HG02840 (cell line): Measurements from ENCODE around the gene WNT9B.
A peak's percentile ranks its signal among the peaks of the same experiment; 100 is the strongest.
"Not testable (repeated sequence)": the region's sequence is repeated elsewhere in the genome, so short reads cannot be mapped to it uniquely, and the experiment has no call there.

Experiments used
- ATAC-seq: cut with Tn5 transposase; IDR thresholded peaks from one replicate; pipeline ENCODE4 v1.9.1; 2021; ENCODE audit warnings: mild to moderate bottlenecking, moderate library complexity, moderate number of reproducible peaks; ENCODE audit not compliant: unreplicated experiment, low FRiP score

Gene WNT9B

GRCh38 chr17:46903762-46904672, 52.6 kb downstream of the WNT9B start:
- ATAC-seq: no peak

GRCh38 chr17:46908068-46908737, 56.8 kb downstream of the WNT9B start:
- ATAC-seq: no peak

GRCh38 chr17:46910179-46910927, 59.0 kb downstream of the WNT9B start:
- ATAC-seq: no peak

- ATAC-seq: no peak
These were observed 59.9 kb downstream of the WNT9B start for GRCh38 chr17:46911311-46911710.

GRCh38 chr17:46915596-46915995, 64.2 kb downstream of the WNT9B start:
- ATAC-seq: no peak

- ATAC-seq: no peak
These were observed 64.8 kb downstream of the WNT9B start for GRCh38 chr17:46916211-46916610.

- no peak for ATAC-seq
These were observed 65.2 kb downstream of the WNT9B start for GRCh38 chr17:46916623-46917022.

- no peak for ATAC-seq
These were observed 65.7 kb downstream of the WNT9B start for GRCh38 chr17:46917041-46917440.

- no peak for ATAC-seq
These were observed 66.1 kb downstream of the WNT9B start for GRCh38 chr17:46917516-46917915.

GRCh38 chr17:46921962-46922361, 70.6 kb downstream of the WNT9B start:
- ATAC-seq: not testable (repeated sequence)

- ATAC-seq: no peak
These were observed 71.1 kb downstream of the WNT9B start for GRCh38 chr17:46922487-46922803.

- peak; percentile 90 for ATAC-seq
These were observed 71.6 kb downstream of the WNT9B start, which contains the start of gene GOSR2 for GRCh38 chr17:46922804-46923635. Gene GOSR2, plus strand, starts transcription at chr17:46923160. Its CDS starts 33 bp downstream, at chr17:46923193.

- ATAC-seq: no peak
These were observed 73.9 kb downstream of the WNT9B start for GRCh38 chr17:46925185-46925868.

- no peak for ATAC-seq
These were observed 77.3 kb downstream of the WNT9B start for GRCh38 chr17:46928467-46929261.

- ATAC-seq: no peak
These were observed 78.0 kb downstream of the WNT9B start for GRCh38 chr17:46929413-46929812.

- no peak for ATAC-seq
These were observed 78.7 kb downstream of the WNT9B start for GRCh38 chr17:46930051-46930450.

- no peak for ATAC-seq
These were observed 80.2 kb downstream of the WNT9B start for GRCh38 chr17:46931596-46931995.

- ATAC-seq: no peak
These were observed 84.4 kb downstream of the WNT9B start for GRCh38 chr17:46935658-46936266.
